Measurements from ENCODE around the gene ESD. TPM values are rescaled to one million over a fixed set of nuclear protein-coding genes. Genes with fewer than 3 reads are reported as not detected.
"Not testable (repeated sequence)": the region's sequence is repeated elsewhere in the genome, so short reads cannot be mapped to it uniquely, and the experiment has no call there.

The ESD gene
- total and polyA plus RNA-seq, 4 donors: 113 to 223 (median 147) TPM

- Histone ChIP-seq H3K27ac (ENCODE audit: low read depth in 1 of 2, low read length in 2 of 2) (no peak overlapping the region), H3K4me3 (ENCODE audit: low read length in 2 of 2) (no peak overlapping the region), H3K9me3 (ENCODE audit: control insufficient read depth, low read length) (no peaks in the 10 kb centered on the region), H3K27me3 (ENCODE audit: control insufficient read depth in 1 of 2, insufficient read depth in 2 of 2, low read length in 1 of 2) (no peaks in the 10 kb centered on the region), H3K36me3 (ENCODE audit: control insufficient read depth in 1 of 2, insufficient read depth in 2 of 2, low read length in 1 of 2) (peaks cover 0 to 3% of the 10 kb centered on the region in 2 donors), H3K4me1 (ENCODE audit: control insufficient read depth in 1 of 2, insufficient read depth in 2 of 2, low read length in 2 of 2) (peaks cover 2 to 7% of the 10 kb centered on the region in 2 donors)
- DNase-seq (no peak), ATAC-seq (ENCODE audit: low FRiP score) (no peak)
- WGBS, 2 donors: 0 to 6% methylated on average over 2 of the region's 2 CpGs
- intact Hi-C loops (cut with DNase I): loop anchor here in 1 of 2 donors (10.0 kb wide), 1 partner anchor 116 kb away; the partner anchor contains the start of gene HTR2A
These were observed 18.1 kb downstream of the ESD start for GRCh38 chr13:46778890-46779289.

- no peaks in the 10 kb centered on the region for H3K9me3 ChIP-seq (ENCODE audit: control insufficient read depth, low read length)
- no peak for ATAC-seq (ENCODE audit: low FRiP score)
- H3K4me1 ChIP-seq (ENCODE audit: control insufficient read depth in 1 of 2, insufficient read depth in 2 of 2, low read length in 2 of 2): peaks cover 2 to 7% of the 10 kb centered on the region in 2 donors
- H3K27me3 ChIP-seq (ENCODE audit: control insufficient read depth in 1 of 2, insufficient read depth in 2 of 2, low read length in 1 of 2): no peaks in the 10 kb centered on the region
- DNase-seq: no peak
- peaks cover 0 to 3% of the 10 kb centered on the region in 2 donors for H3K36me3 ChIP-seq (ENCODE audit: control insufficient read depth in 1 of 2, insufficient read depth in 2 of 2, low read length in 1 of 2)
- WGBS, 2 donors: 78% methylated on average over 3 of the region's 3 CpGs
- H3K4me3 ChIP-seq (ENCODE audit: low read length in 2 of 2): no peak overlapping the region
- intact Hi-C loops (cut with DNase I): loop anchor here in 1 of 2 donors (10.0 kb wide), 1 partner anchor 117 kb away; the partner anchor contains the start of gene HTR2A
- peak overlapping the region in 1 of 2 donors; percentile 82 for H3K27ac ChIP-seq (ENCODE audit: low read depth in 1 of 2, low read length in 2 of 2)
These were observed 18.9 kb downstream of the ESD start for GRCh38 chr13:46778095-46778494.

DNA sequence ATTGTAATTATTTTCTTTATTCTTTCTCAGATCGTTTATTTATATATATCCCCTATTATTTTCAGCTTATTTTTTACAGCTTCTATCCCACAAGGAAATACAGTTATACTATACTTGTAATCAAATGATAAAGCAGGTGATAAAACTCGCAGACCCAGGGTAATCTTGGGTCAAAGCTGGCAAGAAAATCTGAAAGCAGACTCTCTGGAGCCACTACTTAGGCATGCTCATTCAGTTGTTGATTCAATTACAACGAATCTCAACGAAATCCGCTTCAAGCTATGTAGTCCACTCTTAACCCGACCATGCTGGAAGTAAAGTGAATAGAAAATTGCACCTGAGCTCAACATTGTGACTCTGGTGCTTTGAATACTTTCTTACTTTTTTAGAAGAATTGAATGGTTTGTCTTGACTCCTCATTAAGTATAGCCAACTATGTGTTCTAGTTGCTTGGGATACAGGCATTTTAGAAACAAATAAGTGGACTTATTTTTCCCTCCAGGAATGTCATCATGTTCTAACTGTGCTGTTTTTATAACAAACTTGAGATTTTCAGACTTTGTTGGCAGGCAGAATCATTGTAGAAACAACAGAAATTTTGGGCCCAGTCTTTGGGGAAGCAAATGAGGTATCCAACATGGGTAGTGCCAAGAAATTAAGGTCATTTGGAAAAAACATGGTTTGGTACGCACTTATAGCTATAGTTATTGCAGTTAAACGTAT is 21.4 kb downstream of the ESD start:
- no peaks in the 10 kb centered on the region for H3K27me3 ChIP-seq (ENCODE audit: control insufficient read depth in 1 of 2, insufficient read depth in 2 of 2, low read length in 1 of 2)
- H3K27ac ChIP-seq (ENCODE audit: low read depth in 1 of 2, low read length in 2 of 2): peak overlapping the region; percentile 49 to 86
- WGBS, 2 donors: 3 to 11% methylated on average over 8 of the region's 8 CpGs
- H3K9me3 ChIP-seq (ENCODE audit: control insufficient read depth, low read length): no peaks in the 10 kb centered on the region
- intact Hi-C loops (cut with DNase I): loop anchor here in 1 of 2 donors (10.0 kb wide), 1 partner anchor 119 kb away; the partner anchor contains the start of gene HTR2A
- ATAC-seq (ENCODE audit: low FRiP score): peak; percentile 64
- no peaks in the 10 kb centered on the region for H3K36me3 ChIP-seq (ENCODE audit: control insufficient read depth in 1 of 2, insufficient read depth in 2 of 2, low read length in 1 of 2)
- no peak for DNase-seq
- no peak overlapping the region for H3K4me3 ChIP-seq (ENCODE audit: low read length in 2 of 2)
- peaks cover 2 to 9% of the 10 kb centered on the region in 2 donors for H3K4me1 ChIP-seq (ENCODE audit: control insufficient read depth in 1 of 2, insufficient read depth in 2 of 2, low read length in 2 of 2)

- Histone ChIP-seq H3K27ac (ENCODE audit: low read depth in 1 of 2, low read length in 2 of 2) (peak overlapping the region in 1 of 2 donors; percentile 49), H3K9me3 (ENCODE audit: control insufficient read depth, low read length) (no peaks in the 10 kb centered on the region), H3K4me3 (ENCODE audit: low read length in 2 of 2) (no peak overlapping the region), H3K27me3 (ENCODE audit: control insufficient read depth in 1 of 2, insufficient read depth in 2 of 2, low read length in 1 of 2) (no peaks in the 10 kb centered on the region), H3K36me3 (ENCODE audit: control insufficient read depth in 1 of 2, insufficient read depth in 2 of 2, low read length in 1 of 2) (no peaks in the 10 kb centered on the region), H3K4me1 (ENCODE audit: control insufficient read depth in 1 of 2, insufficient read depth in 2 of 2, low read length in 2 of 2) (peaks cover 2 to 9% of the 10 kb centered on the region in 2 donors)
- ATAC-seq (ENCODE audit: low FRiP score): no peak
- 4 to 10% methylated on average over 2 of the region's 2 CpGs for WGBS, 2 donors
- no peak for DNase-seq
- intact Hi-C loops (cut with DNase I): loop anchor here in 1 of 2 donors (10.0 kb wide), 1 partner anchor 121 kb away; the partner anchor contains the start of gene HTR2A
These were observed 23.4 kb downstream of the ESD start for GRCh38 chr13:46773541-46773940.

DNA sequence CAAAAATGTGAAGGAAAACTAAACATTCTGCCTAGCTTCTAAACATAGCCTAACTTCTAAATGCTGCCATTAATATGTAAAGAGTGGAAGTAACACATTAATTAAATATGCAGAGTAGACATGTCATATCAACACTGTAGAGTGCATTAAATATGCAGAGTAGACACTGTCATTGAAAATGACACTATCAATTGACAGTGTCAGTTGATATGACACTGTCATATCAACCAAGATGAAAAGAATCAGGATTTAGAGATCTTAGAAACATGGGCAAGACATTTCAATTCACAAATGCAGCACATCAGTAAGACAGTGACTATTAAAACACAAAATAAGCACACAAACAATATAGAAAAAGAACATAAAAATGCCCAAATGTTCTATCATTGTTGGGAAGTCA is 25.3 kb downstream of the ESD start:
- Histone ChIP-seq H3K9me3 (ENCODE audit: control insufficient read depth, low read length) (no peaks in the 10 kb centered on the region), H3K36me3 (ENCODE audit: control insufficient read depth in 1 of 2, insufficient read depth in 2 of 2, low read length in 1 of 2) (no peaks in the 10 kb centered on the region), H3K27me3 (ENCODE audit: control insufficient read depth in 1 of 2, insufficient read depth in 2 of 2, low read length in 1 of 2) (no peaks in the 10 kb centered on the region), H3K27ac (ENCODE audit: low read depth in 1 of 2, low read length in 2 of 2) (no peak overlapping the region), H3K4me3 (ENCODE audit: low read length in 2 of 2) (no peak overlapping the region), H3K4me1 (ENCODE audit: control insufficient read depth in 1 of 2, insufficient read depth in 2 of 2, low read length in 2 of 2) (peaks cover 2 to 9% of the 10 kb centered on the region in 2 donors)
- ATAC-seq (ENCODE audit: low FRiP score) (no peak), DNase-seq (no peak)
- intact Hi-C loops (cut with DNase I): loop anchor here in 1 of 2 donors (10.0 kb wide), 1 partner anchor 123 kb away; the partner anchor contains the start of gene HTR2A

- not testable (repeated sequence) for H3K27ac ChIP-seq (ENCODE audit: low read depth in 1 of 2, low read length in 2 of 2); H3K36me3 ChIP-seq (ENCODE audit: control insufficient read depth in 1 of 2, insufficient read depth in 2 of 2, low read length in 1 of 2); ATAC-seq (ENCODE audit: low FRiP score); DNase-seq; H3K9me3 ChIP-seq (ENCODE audit: control insufficient read depth, low read length); H3K4me3 ChIP-seq (ENCODE audit: low read length in 2 of 2); H3K27me3 ChIP-seq (ENCODE audit: control insufficient read depth in 1 of 2, insufficient read depth in 2 of 2, low read length in 1 of 2); H3K4me1 ChIP-seq (ENCODE audit: control insufficient read depth in 1 of 2, insufficient read depth in 2 of 2, low read length in 2 of 2)
- intact Hi-C loops (cut with DNase I): loop anchor here (10.0 kb wide), 2 partner anchors 125 to 1005 kb away; partner anchors contain the start of gene HTR2A (in 2 of the 2)
- WGBS, 2 donors: 99% methylated on average over 4 of the region's 4 CpGs
These were observed 27.0 kb downstream of the ESD start for GRCh38 chr13:46769925-46770324.

DNA sequence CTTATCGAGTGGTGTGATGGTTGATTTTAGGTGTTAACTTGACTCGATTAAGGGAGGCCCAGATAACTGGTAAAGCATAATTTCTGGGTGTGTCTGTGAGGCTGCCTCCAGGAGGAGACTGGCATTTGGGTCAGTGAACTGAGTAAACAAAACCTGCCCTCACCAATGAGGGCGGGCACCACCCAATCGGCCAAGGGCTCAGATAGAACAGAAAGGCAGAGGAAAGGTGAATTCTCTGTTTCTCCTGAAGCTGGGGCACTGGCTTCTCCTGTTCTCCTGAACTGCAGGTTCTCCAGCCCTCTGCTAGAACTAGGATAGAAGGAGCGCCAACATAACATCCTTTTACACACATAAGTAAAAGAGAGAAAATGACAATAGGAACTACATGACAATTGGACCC is 35.1 kb downstream of the ESD start:
- H3K9me3 ChIP-seq (ENCODE audit: control insufficient read depth, low read length): no peaks in the 10 kb centered on the region
- intact Hi-C loops (cut with DNase I): loop anchor here in 1 of 2 donors (5.0 to 10.0 kb wide), 3 partner anchors 133 to 1013 kb away; partner anchors contain the start of gene HTR2A
- H3K4me3 ChIP-seq (ENCODE audit: low read length in 2 of 2): no peak overlapping the region
- peak overlapping the region in 1 of 2 donors; percentile 54 for H3K27ac ChIP-seq (ENCODE audit: low read depth in 1 of 2, low read length in 2 of 2)
- H3K4me1 ChIP-seq (ENCODE audit: control insufficient read depth in 1 of 2, insufficient read depth in 2 of 2, low read length in 2 of 2): peaks cover 2 to 6% of the 10 kb centered on the region in 2 donors
- DNase-seq: no peak
- no peak for ATAC-seq (ENCODE audit: low FRiP score)
- WGBS, 2 donors: 80 to 89% methylated on average over 5 of the region's 5 CpGs
- H3K36me3 ChIP-seq (ENCODE audit: control insufficient read depth in 1 of 2, insufficient read depth in 2 of 2, low read length in 1 of 2): no peaks in the 10 kb centered on the region
- no peaks in the 10 kb centered on the region for H3K27me3 ChIP-seq (ENCODE audit: control insufficient read depth in 1 of 2, insufficient read depth in 2 of 2, low read length in 1 of 2)

DNA sequence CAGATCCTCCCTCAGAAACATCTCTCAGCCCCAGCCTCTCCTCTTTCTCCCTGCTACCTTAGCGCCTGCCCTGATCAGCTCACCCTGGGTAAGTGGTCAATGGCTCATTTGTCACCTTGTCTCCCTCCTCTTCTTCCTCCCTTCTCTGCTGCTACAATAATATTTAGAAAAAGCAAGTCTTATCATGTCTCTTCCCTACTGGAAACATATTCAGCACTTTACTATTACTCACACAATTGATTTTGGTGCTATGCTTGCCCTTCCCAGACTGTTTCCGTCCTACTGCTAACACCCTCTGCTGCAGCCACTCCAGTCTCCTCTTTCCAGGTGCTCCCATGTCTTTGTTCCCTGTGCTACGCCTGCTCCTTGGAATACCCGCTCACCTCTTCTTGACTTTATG is 35.8 kb downstream of the ESD start:
- WGBS, 2 donors: 93 to 94% methylated on average over 4 of the region's 4 CpGs
- no peaks in the 10 kb centered on the region for H3K27me3 ChIP-seq (ENCODE audit: control insufficient read depth in 1 of 2, insufficient read depth in 2 of 2, low read length in 1 of 2)
- ATAC-seq (ENCODE audit: low FRiP score): no peak
- H3K36me3 ChIP-seq (ENCODE audit: control insufficient read depth in 1 of 2, insufficient read depth in 2 of 2, low read length in 1 of 2): no peaks in the 10 kb centered on the region
- intact Hi-C loops (cut with DNase I): loop anchor here in 1 of 2 donors (5.0 to 10.0 kb wide), 3 partner anchors 134 to 1014 kb away; partner anchors contain the start of gene HTR2A
- H3K4me1 ChIP-seq (ENCODE audit: control insufficient read depth in 1 of 2, insufficient read depth in 2 of 2, low read length in 2 of 2): peaks cover 2 to 6% of the 10 kb centered on the region in 2 donors
- DNase-seq: no peak
- peak overlapping the region; percentile 48 to 62 for H3K27ac ChIP-seq (ENCODE audit: low read depth in 1 of 2, low read length in 2 of 2)
- no peaks in the 10 kb centered on the region for H3K9me3 ChIP-seq (ENCODE audit: control insufficient read depth, low read length)
- no peak overlapping the region for H3K4me3 ChIP-seq (ENCODE audit: low read length in 2 of 2)
